ENCODE measurements around the gene FKRP. TPM values are rescaled to one million over a fixed set of nuclear protein-coding genes. Genes with fewer than 3 reads are reported as not detected.
A peak's percentile ranks its signal among the peaks of the same experiment; 100 is the strongest.

The FKRP gene
- total and polyA plus RNA-seq, 2 of the 13 experiments (the other 11 are each of a cell fraction or from before 2014, with no cell fraction given) = 7.3 to 9.8 TPM

DNA sequence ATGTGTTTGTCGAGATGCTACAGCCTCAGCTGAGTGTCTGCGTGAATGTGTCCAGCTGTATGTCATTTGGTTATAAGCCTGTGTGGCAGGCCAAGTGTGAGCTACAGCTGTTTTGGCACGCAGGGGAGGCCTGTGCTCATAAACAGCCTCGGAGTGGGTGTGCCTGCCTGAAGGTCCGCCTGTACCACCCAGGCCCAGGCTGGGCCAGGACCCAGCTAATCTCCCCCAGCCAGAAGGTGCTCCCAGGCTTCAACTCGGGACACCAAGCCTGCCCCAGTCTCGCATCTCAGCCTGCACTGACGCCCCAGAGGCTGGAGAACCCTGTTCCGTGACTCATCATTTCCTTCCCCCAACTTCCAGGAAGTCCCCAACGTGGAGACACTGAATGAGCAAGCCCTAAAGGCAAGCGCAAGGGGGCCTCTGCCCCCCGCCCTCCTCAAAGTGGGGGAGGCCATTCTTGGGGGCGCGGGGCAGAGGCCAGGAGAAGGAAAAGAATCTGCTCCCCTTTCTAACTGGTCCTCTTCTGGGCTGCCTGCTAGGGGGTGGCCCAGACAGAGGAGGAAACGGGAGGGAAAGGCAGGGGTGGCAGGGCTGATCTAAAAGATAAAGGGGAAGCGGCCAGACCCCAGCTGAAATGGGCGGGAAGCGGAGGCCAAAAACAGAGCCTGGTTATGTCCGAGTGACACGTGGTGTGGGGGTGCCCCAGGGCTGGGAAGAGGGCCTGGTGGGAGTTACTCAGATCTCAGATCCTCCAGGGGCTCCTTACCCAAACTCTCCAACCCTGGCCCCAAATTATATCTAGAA, 40.6 kb downstream of the FKRP start (continued):
- TF ChIP-seq, protein P1, sequence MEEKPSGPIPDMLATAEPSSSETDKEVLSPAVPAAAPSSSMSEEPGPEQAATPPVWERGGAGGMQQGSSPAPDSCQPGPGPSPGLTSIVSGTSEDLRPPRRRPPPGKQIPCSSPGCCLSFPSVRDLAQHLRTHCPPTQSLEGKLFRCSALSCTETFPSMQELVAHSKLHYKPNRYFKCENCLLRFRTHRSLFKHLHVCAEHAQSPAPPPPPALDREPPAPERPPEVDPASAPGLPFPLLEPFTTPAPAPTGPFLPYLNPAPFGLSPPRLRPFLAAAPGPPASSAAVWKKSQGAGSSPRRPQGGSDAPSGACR (CRISPR knock-in tag; IDR thresholded peaks at IDR 0.05) = 0 out of 2 replicates have a peak, but pooled peaks have one; percentile 30
- no peak for TF ChIP-seq TCF12 (IDR thresholded peaks at IDR 0.05)
- TF ChIP-seq TCF12 (CRISPR knock-in tag; IDR thresholded peaks at IDR 0.05) = 0 out of 2 replicates have a peak, but pooled peaks have one; percentile 3
- TF ChIP-seq TRIM22 (IDR thresholded peaks at IDR 0.05) = no peak
- no peak for TF ChIP-seq E2F2 (CRISPR knock-in tag; IDR thresholded peaks at IDR 0.05; ENCODE audit: borderline replicate concordance)
- TF ChIP-seq ZNF225 (CRISPR knock-in tag; IDR thresholded peaks at IDR 0.05) = no peak
- no peak for TF ChIP-seq BORCS8-MEF2B (CRISPR knock-in tag; IDR thresholded peaks at IDR 0.05)
- TF ChIP-seq SOX13 (IDR thresholded peaks at IDR 0.05) = no peak
- TF ChIP-seq SOX13 (CRISPR knock-in tag; conservative IDR thresholded peaks at IDR 0.05 in 1 of 2, IDR thresholded peaks at IDR 0.05 in 1 of 2) = no peak
- TF ChIP-seq GABPB1 (CRISPR knock-in tag; IDR thresholded peaks at IDR 0.05) = peak; percentile 43
- TF ChIP-seq HMGXB4 (CRISPR knock-in tag; IDR thresholded peaks at IDR 0.05; ENCODE audit: borderline replicate concordance in 1 of 2, low read depth in 1 of 2) = peak; percentile 19 to 69; a peak in 1 of 4 replicates
- no peak for TF ChIP-seq ZFAT (CRISPR knock-in tag; conservative IDR thresholded peaks at IDR 0.05)
- no peak for TF ChIP-seq RAD51 (IDR thresholded peaks at IDR 0.05; ENCODE audit: borderline replicate concordance)
- no peak for TF ChIP-seq SP4 (CRISPR knock-in tag; IDR thresholded peaks at IDR 0.05)
- no peak for TF ChIP-seq ISX (CRISPR knock-in tag; conservative IDR thresholded peaks at IDR 0.05)
- no peak for TF ChIP-seq BCLAF1 (IDR thresholded peaks at IDR 0.05)
- no peak for TF ChIP-seq SAFB2 (CRISPR knock-in tag; IDR thresholded peaks at IDR 0.05; ENCODE audit: borderline replicate concordance, low read depth)
- TF ChIP-seq MATR3 (CRISPR knock-in tag; IDR thresholded peaks at IDR 0.05) = no peak
